Parathyroid adenoma (tissue), 2 donors: ENCODE measurements around the gene SELENOH.
A peak's percentile ranks its signal among the peaks of the same experiment; 100 is the strongest.

ENCODE experiments used
- H2AFZ ChIP-seq: fragments of 300-600 bp; sonication (generic); one replicate; pipeline ENCODE4 v1.7.0; 2017; ENCODE audit warnings: antibody characterized with exemption, mild to moderate bottlenecking
- H3K27ac ChIP-seq: fragments of 300-600 bp; sonication (generic); one replicate; pipeline ENCODE4 v1.7.0; 2017
- H3K27me3 ChIP-seq: fragments of 300-600 bp; sonication (generic); one replicate; pipeline ENCODE4 v1.7.0; 2017; ENCODE audit warnings: low read length; ENCODE audit not compliant: control insufficient read depth, insufficient read depth
- H3K36me3 ChIP-seq: fragments of 300-600 bp; sonication (generic); one replicate; pipeline ENCODE4 v1.7.0; 2017; ENCODE audit warnings: low read length; ENCODE audit not compliant: control insufficient read depth, insufficient read depth
- H3K4me1 ChIP-seq: fragments of 300-600 bp; sonication (generic); one replicate; pipeline ENCODE4 v1.7.0; 2017; ENCODE audit warnings: control low read depth
- H3K4me2 ChIP-seq: fragments of 300-600 bp; sonication (generic); one replicate; pipeline ENCODE4 v1.7.0; 2017; ENCODE audit warnings: low read length
- H3K4me3 ChIP-seq: fragments of 300-600 bp; sonication (generic); one replicate; pipeline ENCODE4 v1.7.0; 2017; ENCODE audit warnings: low read depth, low read length
- H3K79me2 ChIP-seq: fragments of 300-600 bp; sonication (generic); one replicate; pipeline ENCODE4 v1.7.0; 2017; ENCODE audit warnings: control low read depth
- H3K9ac ChIP-seq: fragments of 300-600 bp; sonication (generic); one replicate; pipeline ENCODE4 v1.7.0; 2017; ENCODE audit warnings: mild to moderate bottlenecking
- H3K9me3 ChIP-seq: fragments of 300-600 bp; sonication (generic); one replicate; pipeline ENCODE4 v1.7.0; 2017; ENCODE audit warnings: low read length; ENCODE audit not compliant: control insufficient read depth
- CTCF ChIP-seq: fragments of 300-600 bp; sonication (generic); IDR thresholded peaks from one replicate; pipeline ENCODE4 v1.7.0; 2017; ENCODE audit warnings: antibody characterized with exemption, mild to moderate bottlenecking
- donor health status: primary hyperparathyroidism.

The SELENOH gene

DNA sequence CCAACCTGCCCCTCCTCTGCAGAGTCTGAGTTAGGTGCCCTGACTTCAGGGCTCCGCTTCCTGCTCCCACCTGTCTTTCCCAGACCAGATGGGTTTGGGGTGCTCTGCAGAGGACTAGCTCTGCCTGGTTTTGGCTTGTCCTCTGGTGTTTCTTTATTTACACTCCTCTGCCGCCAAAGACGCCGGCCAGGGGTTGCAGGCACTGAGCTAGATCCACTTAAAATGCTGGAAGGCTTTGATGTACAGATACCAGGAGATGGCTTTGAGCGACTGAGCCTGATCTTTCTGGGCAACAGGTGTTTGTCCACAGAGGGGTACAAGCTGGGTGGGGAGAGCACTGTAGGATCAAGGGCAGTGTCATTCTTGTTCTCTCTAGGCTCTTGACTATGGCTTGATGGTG is 3.9 kb downstream of the SELENOH start:
- no peak overlapping the region for H2AFZ ChIP-seq
- no peaks in the 10 kb centered on the region for H3K36me3 ChIP-seq
- no peak overlapping the region for H3K4me2 ChIP-seq
- no peak overlapping the region for H3K9ac ChIP-seq
- H3K27me3 ChIP-seq: no peaks in the 10 kb centered on the region
- H3K4me1 ChIP-seq: no peaks in the 10 kb centered on the region
- no peak overlapping the region for H3K27ac ChIP-seq
- H3K4me3 ChIP-seq: no peak overlapping the region
- TF ChIP-seq CTCF: no peak
- no peaks in the 10 kb centered on the region for H3K9me3 ChIP-seq
- no peaks in the 10 kb centered on the region for H3K79me2 ChIP-seq

- Histone ChIP-seq H3K9ac (no peak overlapping the region), H3K4me2 (no peak overlapping the region), H3K9me3 (no peaks in the 10 kb centered on the region), H3K4me1 (peaks cover under 1% of the 10 kb centered on the region), H3K27ac (no peak overlapping the region), H3K27me3 (no peaks in the 10 kb centered on the region), H3K4me3 (no peak overlapping the region), H2AFZ (no peak overlapping the region), H3K79me2 (no peaks in the 10 kb centered on the region), H3K36me3 (no peaks in the 10 kb centered on the region)
- no peak for TF ChIP-seq CTCF
Measured at GRCh38 chr11:57746920-57747319, 5.6 kb downstream of the SELENOH start.

DNA sequence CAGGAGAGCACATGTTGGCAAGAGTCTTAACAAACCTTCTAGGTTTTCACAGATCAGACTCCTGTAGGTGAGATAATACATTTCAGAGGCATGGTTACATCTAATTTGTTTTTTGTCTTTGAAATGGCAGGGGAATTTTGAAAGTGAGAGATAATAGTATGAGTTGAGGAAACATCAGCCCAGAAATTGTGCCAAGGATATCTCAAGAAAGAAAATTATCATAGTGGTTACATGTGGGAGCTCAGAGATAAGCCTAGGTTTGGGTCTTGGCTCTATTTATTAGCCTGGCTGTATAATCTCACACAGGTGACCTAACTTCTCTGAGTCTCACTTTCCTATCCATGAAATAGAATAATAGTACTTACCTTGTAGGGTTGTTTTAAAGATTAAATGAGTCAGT is 9.9 kb downstream of the SELENOH start:
- TF ChIP-seq CTCF: no peak
- H3K4me1 ChIP-seq: peaks cover 2% of the 10 kb centered on the region
- no peak overlapping the region for H2AFZ ChIP-seq
- no peak overlapping the region for H3K4me2 ChIP-seq
- H3K36me3 ChIP-seq: no peaks in the 10 kb centered on the region
- no peaks in the 10 kb centered on the region for H3K27me3 ChIP-seq
- no peaks in the 10 kb centered on the region for H3K9me3 ChIP-seq
- H3K4me3 ChIP-seq: no peak overlapping the region
- no peak overlapping the region for H3K9ac ChIP-seq
- no peaks in the 10 kb centered on the region for H3K79me2 ChIP-seq
- no peak overlapping the region for H3K27ac ChIP-seq

DNA sequence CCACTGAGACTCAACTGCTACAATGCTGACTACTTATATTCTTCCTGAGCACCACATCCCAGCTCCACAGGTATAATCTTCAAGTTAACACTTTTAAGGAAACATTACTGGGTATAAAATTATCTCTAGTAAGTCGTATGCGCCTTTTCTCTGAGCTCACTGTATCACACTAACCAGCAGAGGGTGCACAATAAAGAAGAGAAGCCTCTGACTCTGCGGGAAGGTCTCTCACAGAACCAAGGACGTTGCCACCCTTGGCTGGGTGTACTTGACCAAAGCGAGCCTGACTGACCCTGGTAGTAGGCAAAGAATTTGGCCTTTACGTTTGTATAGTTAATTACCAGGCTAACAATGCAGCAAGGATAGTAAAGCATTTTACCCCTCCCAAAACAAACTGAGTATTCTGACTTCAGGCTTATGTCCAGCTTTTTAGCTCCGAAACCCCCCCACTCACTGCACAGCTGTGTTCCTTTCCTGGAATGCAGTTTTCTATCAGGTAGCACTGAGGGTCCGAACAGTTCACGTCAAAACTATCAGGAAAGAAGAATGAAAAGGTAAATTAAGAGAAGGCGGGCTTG is 10.5 kb downstream of the SELENOH start, which contains the start of gene BTBD18:
Gene BTBD18, minus strand, starts transcription at position 144 of the 578 bp plus-strand sequence. CDS start 631 bp downstream, outside the sequence.
- Histone ChIP-seq H3K9ac (no peak within 1 kb of the TSS), H3K4me1 (peaks cover 2% of the 10 kb centered on the region), H3K36me3 (no peaks in the 10 kb centered on the region), H3K9me3 (no peaks in the 10 kb centered on the region), H3K27ac (no peak within 1 kb of the TSS), H2AFZ (no peak within 1 kb of the TSS), H3K4me2 (no peak within 1 kb of the TSS), H3K27me3 (no peaks in the 10 kb centered on the region), H3K79me2 (no peaks in the 10 kb centered on the region), H3K4me3 (no peak within 1 kb of the TSS)
- peak; percentile 31 for TF ChIP-seq CTCF

DNA sequence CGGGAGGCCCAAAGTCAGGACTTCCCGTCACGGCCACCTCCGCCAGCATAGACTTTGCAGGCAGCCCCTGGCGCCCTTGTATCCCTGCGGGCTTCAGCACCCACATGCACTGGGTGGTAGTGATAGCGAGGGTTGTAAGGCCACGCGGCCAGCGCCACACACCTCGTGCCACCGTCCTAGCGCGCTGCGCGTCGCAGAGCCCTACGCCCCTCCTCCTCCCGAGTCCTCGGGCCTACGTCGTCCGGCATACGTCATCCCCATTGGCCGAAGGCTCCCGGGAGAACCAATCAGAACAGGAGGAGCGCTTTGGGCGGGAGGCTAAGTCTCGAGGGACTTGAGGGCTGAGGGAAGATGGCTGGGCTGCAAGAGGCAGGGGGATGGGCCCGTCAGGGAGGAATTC is 11.7 kb downstream of the SELENOH start:
- Histone ChIP-seq H3K4me1 (peaks cover 2% of the 10 kb centered on the region), H3K4me2 (no peak overlapping the region), H3K4me3 (no peak overlapping the region), H3K36me3 (no peaks in the 10 kb centered on the region), H3K27ac (no peak overlapping the region), H3K9ac (no peak overlapping the region), H3K9me3 (no peaks in the 10 kb centered on the region), H2AFZ (no peak overlapping the region), H3K27me3 (no peaks in the 10 kb centered on the region), H3K79me2 (no peaks in the 10 kb centered on the region)
- TF ChIP-seq CTCF: no peak
